NCI-H128 (cell line): ENCODE measurements around the gene MRAS.
"Not testable (repeated sequence)": the region's sequence is repeated elsewhere in the genome, so short reads cannot be mapped to it uniquely, and the experiment has no call there.

Experiments used
- DNase-seq: peaks from one replicate; lab custom pipeline; 2025; ENCODE audit not compliant: unreplicated experiment; lab: John Stamatoyannopoulos, UW

The MRAS gene

DNA sequence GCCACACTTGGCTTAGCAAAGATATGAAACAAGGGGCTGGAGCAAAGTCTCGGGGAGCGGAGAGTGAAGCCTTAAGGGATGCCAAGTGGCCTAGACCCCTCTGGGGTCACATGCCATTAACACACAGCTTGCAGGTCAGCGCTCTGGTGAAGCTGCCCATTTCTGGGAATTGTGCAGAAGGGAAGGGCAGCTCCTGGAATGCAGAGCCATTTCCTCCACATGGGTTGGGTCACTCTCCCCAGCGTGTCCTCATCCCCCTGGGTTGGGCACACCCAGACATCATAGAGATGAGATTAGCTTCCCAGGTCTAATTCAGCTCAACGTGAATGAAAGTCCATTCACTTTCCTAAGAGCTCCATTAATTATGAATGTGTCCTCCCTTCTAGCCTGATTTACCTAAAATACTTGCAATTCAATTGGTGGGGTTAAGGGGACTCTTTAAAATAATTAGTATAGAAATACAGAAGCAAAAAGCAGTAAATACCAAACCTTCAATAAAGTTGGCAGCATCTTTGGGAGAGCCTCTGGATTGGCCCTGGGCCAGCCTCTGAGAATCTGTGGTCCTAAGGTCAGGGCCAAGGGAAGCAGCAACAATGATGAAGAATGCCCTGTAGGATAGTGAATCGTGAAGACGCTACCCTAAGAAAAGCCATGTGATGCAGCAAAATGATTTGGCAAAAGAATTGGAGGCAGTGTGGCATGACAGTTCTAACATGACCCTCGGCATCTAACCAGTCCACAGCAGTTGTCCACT, 17.8 kb downstream of the MRAS start:
- no peak for DNase-seq

DNA sequence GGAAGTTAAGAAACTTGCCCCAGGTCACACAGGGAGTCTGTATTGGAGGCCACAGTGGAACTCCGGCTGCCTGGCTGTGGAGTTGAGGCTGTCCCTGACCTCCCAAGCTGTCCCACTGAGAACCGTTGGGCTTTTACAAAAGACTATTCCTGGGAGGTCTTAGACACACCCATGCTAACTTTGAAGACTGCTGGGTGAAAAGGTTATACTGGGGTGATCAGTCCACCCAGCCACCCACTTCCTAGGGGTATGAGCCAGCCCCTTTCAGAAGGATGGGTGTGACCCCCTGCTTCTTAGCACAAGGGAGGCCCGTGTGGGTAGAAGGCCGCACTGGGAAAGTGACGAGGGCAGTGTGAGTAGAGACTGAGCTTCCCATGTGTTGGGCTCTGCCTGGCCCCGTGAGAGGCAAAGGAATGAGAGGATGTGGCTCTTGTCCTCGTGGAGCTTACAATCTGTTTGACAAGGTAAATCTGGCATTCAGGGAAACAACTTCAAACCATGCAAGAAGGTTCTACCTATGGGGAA, 19.0 kb downstream of the MRAS start:
- DNase-seq, result no peak

DNA sequence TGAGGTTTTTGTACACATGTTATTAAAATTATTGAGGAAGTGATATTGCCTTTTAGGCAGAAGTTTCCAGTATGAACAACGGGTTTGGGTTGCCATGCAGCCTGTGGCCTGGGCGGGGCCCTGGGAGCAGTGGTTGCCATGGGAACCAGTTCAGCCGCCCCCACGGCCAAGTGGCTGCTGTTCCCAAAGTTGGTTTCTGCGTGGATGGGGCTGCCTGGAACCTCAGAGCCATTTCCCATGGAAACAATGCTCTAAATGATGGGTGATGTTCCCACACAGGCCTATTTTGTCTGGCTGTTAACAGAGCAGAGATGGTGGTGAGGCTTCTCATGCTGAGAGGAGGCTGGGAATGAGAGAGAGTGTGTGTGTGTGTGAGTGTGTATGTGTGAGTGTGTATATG, 19.5 kb downstream of the MRAS start:
- DNase-seq, result no peak

DNA sequence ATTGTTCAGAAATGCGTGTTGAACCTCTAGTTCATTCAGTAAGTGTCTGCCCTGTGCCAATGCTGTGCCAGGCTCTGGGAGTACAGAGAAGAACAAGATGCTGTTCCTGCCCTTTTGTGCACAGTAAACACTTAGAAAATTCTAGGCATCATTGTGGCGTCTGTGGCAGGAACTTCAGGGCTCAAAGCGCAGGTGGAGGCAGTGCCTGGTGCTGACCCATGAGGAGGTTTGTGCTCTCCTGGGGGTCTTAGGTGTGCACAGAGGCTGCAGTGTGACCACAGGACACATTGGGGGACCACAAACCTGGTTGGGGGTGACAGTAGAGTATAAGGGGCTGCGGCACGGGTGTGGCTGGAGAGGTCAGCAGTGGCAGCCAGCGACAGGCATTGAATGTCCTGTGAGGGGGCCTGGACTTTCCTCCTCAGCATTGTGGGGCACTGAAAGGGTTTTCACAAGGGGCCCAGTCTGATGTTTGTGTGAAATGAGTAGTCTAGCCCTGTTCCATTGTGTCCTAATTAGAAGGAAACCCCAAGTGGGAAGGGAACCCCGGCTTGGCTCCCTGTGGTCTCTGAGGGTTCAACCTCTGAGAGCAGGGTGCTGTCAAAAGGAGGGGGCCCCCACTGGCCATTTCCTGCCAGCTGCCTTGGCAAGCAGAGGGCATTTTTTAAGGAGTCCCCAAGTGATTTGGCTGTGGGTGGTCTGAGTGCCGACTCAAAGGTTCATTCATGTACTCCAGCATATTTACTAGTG, 20.9 kb downstream of the MRAS start:
- no peak for DNase-seq

DNA sequence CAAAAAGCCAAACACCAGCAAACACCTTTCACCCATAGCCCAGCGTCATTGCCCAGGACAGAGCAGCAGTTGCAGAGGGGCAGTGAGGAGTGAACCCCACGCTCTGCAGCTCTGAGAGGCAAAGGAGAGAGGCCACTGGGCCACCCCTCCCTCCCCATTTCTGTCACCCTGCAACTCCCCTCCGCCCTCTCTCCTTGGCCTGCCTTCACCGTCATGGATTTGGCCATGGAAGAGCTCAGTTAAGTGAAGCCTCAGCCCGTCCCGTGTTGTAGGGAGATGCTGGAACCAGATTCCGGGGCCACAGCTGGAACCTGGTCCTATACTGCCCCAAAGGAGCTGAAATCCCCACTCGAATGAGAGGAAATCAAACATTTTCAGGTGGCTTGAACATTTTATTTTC, 21.9 kb downstream of the MRAS start:
- DNase-seq, result no peak

DNA sequence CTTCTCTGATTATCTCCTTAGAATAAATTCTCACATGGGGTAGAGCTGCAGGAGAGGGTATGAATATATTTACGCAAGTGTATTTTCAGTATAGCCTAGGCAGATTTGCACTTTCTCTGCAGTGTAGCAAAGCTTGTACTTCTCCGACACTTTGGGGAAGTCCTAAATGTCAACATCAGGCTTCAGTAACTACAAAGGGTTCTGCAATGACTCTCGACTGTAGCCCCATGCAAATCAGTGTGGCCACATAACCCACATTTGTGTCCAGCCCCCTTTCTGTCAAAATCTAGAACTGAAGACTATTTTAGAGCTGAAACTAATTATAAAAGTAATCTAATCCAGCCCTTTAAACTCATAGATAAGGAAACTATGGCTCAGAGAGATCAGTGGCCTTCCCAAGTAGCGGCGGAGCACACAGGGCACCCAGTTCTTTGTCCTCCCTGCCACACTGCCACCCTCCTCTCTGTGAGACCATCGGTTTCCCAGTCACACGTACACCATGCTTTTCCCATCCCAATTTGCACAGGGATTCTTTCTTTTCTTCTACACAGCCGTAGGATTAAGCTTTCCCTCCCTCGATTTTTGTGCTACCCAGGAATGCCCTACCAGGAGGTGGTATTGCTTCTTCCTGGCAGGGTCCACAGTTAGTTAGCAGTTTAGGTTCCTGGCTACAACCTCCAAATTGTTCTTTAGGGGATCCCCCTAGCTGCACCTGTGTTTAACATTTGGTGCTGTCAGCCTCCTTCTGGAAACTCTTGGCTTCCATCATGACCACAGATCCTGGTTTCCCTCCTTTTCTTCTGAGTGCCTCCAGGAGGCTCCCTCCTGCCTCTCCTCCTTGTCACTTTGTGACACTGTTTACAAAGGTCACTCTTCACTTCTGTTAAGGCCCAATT, 22.9 kb downstream of the MRAS start:
- no peak for DNase-seq

DNA sequence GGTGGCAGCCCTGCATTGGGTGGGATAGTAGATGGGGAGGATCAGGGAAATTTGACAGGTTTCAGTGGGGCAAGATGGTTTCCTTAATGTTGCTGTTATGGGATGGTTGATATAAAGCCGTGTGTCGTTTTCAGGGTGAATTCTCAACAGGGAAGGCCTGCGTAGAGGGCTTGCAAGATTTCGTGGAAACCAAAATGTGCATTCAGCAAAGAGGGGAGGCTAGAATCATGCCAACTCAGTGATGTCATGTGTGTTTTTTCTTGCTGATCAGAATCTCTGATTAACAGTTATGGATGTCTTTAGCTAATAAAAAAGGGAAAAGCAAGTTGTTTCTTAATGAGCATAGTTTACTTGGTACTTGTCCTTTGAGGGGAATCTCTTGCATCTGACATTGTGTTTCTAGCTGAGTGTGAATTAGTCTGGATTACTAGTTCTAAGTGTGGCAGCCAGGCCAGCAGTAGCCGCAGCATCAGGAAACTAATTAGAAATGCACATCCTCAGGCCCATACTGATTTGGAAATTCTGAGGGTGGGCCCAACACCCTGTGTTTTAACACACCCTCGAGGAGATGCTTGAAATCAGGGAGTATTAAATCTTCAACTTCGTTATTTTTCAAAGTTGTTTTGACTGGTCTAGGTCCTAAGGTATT, 24.8 kb downstream of the MRAS start:
- DNase-seq, result no peak

DNA sequence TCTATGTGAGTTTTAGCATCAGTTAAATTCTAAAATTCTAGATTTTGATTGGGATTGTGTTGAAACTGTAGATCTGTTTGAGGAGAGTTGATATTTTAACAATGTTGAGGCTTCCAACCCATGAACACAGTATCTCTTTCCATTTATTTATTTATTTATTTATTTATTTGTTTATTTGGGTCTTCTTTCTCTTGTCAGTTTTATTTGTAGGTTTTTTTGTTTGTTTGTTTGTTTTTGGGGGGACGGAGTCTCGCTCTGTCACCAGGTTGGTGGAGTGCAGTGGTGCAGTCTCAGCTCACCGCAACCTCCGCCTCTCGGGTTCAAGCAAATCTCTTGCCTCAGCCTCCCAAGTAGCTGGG, 25.3 kb downstream of the MRAS start:
- no peak for DNase-seq

DNA sequence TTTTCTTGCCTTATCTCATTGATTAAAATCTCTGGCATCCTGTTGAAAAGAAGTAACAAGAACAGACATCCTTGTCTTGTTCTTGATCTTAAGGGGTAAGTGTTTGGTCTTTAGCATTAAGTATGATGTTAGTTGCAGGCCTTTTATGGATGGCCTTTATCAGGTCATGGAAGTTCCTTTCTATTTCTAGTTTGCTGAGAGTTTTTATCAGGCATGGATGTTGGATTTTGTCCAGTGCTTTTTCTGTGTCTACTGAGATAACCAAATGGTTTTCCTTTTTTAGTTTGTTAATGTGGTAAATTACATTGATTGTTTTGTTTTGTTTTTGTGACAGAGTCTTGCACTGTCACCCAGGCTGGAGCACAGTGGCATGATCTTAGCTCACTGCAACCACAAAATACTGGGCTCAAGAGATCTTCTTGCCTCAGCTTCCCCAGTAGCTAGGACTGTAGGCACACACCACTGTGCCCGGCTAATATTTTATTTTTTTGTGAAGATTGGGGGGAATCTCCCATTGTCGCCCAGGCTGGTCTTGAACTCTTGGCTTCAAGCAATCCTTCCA, 26.3 kb downstream of the MRAS start:
- no peak for DNase-seq

DNA sequence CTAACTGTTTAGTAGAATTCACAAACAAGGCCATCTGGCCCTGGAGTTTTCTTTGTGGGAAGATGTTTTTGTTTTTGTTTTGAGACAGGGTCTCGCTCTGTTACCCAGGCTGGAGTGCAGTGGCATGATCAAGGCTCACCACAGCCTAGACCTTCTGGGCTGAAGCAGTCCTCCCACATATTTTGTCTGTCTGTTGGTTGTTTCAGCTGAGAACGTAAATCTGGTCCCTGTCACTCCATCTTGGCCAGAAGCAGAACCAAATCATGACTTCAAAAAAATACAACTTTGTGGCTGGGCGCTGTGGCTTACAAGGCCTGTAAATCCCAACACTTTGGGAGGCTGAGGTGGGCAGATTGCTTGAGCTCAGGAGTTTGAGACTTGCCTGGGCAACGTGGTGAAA, 27.1 kb downstream of the MRAS start:
- no peak for DNase-seq

DNA sequence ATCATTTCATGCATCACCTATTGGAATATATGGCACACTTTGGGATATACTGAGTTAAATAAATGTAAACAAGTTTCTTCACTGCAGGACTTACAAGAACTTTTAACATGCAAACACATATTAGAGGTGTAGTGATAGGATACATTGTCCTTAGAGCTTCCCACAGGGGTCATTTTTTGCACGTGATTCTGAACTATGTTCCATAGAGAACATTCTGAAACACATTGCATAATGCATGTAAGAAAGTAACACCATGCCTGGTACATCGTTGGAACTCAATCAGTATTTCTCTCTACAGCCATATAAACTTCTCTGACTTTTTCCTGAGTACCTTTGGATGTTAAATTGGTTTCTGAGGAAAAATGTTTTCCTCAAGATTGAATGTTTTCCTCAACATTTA, 28.3 kb downstream of the MRAS start:
- no peak for DNase-seq

DNA sequence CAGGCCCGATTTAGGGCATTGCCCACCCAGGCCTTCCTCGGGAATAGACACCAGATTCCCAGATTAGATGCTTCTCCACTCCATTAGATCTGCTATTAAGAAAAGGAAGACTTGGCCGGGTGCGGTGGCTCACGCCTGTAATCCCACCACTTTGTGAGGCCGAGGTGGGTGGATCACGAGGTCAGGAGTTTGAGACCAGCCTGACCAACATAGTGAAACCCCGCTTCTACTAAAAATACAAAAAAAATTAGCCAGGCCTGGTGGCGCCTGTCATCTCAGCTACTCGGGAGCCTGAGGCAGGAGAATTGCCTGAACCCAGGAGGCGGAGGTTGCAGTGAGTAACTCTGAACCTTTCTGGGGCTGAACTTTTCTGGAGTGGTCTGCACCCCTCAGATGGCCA, 28.8 kb downstream of the MRAS start:
- DNase-seq, result not testable (repeated sequence)

DNA sequence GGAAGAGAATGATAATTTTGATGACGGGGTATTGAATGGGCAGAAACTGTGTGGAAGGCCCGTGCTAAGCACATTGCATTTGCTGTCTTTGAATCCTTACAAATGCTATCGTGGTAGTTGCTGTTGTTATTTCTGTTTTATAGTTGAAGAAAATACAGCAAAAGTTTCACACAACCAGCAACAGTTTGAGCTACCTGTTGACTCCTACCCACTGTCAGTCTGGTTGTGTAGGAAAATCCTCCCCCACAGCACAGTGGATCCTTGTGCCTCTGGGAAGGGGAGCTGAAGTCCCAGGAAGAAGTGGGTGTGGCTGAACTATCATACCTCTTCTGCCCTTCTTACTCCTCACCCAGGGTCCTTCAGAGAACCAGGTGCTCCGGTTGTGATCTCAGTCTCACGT, 29.4 kb downstream of the MRAS start:
- DNase-seq, result no peak

DNA sequence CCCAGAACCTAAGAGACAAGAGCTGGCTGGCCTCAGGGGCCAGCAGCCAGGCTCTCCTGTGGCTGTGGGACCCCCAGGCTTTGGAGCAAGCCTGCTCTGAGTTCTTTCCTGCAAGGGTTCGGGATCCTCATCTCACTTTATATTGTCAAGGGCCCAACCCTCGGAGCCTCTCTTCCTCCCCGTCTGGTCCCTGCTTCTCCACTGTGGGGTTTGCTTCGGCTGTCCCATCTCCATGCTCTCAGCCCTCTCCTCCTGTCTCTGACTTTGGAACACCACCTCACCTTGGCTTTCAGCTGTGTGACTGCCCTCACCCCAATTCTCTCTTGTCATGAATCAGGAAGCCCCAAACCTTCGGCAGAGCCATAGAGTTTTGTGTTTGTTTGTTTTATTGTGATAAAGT, 30.0 kb downstream of the MRAS start:
- DNase-seq, result no peak

DNA sequence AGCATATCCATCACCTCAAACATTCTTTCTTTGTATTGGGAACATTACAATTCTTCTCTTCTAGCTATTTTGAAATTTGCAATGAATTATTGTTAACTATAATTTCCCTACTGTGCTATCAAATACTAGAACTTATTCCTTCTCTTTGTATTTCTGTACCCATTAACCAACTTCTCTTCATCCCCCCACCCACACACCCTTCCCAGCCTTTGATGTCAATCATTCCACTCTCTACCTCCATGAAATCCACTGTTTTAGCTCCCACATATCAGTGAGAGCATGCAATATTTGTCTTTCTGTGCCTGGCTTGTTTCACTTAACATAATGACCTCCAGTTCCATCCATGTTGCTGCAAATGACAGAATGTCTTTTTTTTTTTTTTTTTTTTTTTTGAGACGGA, 30.6 kb downstream of the MRAS start:
- DNase-seq, result no peak

DNA sequence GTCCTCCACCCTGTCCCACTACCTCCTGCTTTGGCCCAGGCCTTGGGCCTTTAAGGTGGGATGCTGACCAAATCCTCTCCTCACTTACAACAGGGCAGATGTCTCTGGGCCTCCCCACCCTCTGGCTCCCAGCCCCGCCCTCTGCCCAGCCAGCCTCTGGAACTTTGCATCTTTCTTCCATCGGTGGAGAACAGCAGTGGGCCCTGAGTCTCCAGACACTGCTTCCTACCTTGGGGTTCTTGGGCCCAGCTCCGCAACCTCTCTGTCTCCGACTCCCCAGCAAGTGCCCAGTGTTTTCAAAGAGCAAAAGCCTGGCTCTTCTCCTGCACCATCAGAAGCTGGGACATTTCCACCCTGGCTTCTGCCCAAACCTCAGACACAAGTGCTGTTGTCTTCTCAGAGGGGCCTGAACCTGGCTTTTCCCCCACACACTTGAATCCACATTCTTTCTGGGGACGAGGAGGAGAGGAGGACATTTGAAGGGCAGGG, 33.1 kb downstream of the MRAS start:
- no peak for DNase-seq

DNA sequence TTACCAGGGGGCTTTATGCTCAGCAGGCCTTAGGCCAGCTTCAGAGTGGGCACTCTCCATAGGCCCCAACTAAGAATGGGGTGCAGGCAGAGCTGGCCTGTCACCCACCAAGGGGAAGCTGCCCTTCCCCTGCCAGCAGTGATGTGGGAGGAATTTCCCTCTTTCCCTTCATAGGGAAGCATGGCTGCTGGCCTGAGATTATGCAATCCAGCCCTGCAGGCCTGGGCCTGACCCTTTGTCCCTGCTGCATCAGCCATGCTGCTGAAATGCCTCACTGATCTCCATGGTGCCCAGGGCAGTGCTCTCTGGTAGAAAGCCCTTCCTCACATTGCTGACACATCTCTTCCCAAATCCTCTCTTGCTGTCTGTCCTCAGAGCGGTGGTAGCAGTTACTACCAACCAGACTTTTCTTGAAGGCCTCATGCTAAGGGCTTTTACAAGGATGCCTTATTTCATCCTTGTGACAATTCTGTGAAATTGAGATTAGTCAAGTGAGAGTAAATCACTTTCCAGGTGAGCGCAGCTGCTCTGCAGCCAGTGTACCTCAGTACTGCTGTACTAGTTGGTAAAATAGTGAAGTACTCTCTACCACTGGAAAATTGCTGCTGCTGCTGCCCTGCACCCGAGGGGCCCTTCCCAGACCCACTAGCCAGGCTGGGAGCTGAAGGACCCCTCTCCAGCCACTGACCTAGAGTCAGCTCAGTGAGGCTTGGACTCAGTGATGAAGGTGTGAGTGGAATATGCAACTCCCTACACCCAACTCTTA, 33.8 kb downstream of the MRAS start:
- no peak for DNase-seq

DNA sequence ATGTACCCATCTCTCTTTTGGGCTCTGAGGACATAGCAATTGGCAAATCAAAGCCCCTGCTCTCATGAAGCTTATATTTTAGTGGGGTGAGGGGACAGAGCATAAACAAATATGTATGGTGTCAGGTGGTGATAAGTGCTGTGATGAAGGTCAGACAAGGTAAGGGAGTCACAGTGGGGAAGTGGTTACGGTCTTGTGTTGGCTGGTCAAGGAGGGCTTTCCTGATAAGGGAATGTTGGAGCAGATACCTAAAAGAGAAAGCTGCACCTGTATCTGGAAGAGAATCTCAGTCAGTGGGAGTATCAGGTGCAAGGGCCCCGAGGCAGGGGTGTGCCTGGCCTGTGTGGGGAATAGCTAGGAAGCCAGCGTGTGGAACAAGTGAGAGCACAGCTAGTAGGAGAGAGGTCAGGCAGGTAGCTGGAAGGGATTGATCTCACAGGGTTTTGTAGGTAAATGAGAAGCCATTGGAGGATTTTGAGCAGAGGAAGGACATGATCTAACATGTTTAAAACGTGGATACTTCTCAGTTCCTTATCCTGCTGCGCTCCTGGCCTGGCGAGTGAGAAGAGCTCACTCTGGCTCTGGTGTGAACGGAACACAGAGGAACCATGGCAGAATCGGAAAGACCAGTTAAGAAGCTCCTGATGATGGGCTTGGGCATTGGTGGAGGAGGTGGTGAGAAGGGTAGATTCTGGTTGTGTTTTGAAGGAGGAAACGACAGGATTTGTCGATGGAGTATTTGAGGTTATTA, 35.5 kb downstream of the MRAS start:
- DNase-seq, result no peak

DNA sequence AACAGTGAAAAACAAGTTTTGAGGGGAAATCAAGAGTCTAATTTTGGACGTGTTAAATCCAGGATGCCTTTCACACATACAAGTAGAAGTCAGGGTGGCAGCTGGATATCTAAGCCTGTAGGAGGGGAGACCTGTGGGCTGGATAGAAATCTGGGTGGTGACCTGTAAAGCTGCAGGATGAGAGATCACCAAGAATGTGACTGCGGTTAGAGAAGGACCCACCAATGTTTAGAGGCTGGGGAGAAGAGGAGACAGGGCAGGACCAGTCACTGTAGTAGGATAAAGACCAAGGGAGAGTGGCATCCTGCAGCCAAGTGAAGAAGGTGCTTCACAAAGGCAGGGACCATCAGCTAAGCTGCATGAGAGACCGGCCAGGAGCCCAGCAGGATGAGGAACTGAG, 36.2 kb downstream of the MRAS start:
- DNase-seq, result no peak
